Measurements from ENCODE around the gene MYO1D. TPM values are rescaled to one million over a fixed set of nuclear protein-coding genes. Genes with fewer than 3 reads are reported as not detected.
"Not testable (repeated sequence)": the region's sequence is repeated elsewhere in the genome, so short reads cannot be mapped to it uniquely, and the experiment has no call there.

The MYO1D gene
- total RNA-seq, 1 experiment from 2014 or later = 29.9 TPM

DNA sequence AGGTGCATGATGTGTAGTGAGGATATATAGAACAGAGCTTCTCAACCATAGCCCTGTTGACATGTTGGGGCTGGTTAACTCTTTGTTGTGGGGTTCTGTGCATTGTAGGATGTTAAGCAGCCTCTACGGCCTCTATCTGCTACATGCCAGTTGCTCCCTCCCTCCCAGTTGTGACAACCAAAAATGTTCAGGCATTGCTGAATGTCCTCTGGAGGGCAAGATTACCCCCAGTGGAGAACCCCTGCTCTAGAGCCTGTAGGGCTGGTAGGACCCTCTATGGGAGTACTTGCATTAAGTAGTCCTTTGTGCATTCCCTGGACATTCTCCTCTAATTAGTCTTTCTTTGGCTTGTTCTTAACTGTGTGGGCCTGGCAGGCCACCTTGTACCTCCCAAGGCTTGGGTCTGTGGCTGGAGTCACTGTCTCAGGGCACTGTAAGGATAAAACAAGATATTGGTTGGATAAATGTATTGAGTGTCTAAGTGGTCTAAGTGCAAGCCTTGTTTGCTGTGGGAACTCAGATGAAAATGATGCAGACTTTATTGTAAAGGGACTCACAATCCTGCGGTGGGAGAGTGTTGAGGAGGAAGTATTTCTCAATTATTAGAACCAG is 19.8 kb upstream of the MYO1D start:
- Mint-ChIP-seq H3K27me3 (ENCODE audit: low read depth) (peaks cover 5% of the 10 kb centered on the region; the same call in 1 of the 2 replicates), H3K4me3 (no peak overlapping the region), H3K4me1 (no peaks in the 10 kb centered on the region), H3K36me3 (peaks cover 7% of the 10 kb centered on the region), H3K9me3 (peaks cover 13% of the 10 kb centered on the region), H3K27ac (no peak overlapping the region)
- CTCF ChIA-PET = interaction anchor here (1.5 kb wide), 1 partner anchor 20 kb away, joined by 5 read pairs; the partner anchor contains the start of gene MYO1D
- POLR2A ChIA-PET = no interaction called here
- no peak for TF ChIP-seq TEAD4 (CRISPR knock-in tag; IDR thresholded peaks at IDR 0.05)
- TF ChIP-seq SOX15 (CRISPR knock-in tag; IDR thresholded peaks at IDR 0.05) = no peak
- TF ChIP-seq, protein P1, sequence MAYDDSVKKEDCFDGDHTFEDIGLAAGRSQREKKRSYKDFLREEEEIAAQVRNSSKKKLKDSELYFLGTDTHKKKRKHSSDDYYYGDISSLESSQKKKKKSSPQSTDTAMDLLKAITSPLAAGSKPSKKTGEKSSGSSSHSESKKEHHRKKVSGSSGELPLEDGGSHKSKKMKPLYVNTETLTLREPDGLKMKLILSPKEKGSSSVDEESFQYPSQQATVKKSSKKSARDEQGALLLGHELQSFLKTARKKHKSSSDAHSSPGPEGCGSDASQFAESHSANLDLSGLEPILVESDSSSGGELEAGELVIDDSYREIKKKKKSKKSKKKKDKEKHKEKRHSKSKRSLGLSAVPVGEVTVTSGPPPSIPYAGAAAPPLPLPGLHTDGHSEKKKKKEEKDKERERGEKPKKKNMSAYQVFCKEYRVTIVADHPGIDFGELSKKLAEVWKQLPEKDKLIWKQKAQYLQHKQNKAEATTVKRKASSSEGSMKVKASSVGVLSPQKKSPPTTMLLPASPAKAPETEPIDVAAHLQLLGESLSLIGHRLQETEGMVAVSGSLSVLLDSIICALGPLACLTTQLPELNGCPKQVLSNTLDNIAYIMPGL (CRISPR knock-in tag; IDR thresholded peaks at IDR 0.05) = no peak
- TF ChIP-seq PRRX2 (CRISPR knock-in tag; IDR thresholded peaks at IDR 0.05) = no peak
- DNase-seq (ENCODE audit: low spot score) (no peak), ATAC-seq (no peak)

DNA sequence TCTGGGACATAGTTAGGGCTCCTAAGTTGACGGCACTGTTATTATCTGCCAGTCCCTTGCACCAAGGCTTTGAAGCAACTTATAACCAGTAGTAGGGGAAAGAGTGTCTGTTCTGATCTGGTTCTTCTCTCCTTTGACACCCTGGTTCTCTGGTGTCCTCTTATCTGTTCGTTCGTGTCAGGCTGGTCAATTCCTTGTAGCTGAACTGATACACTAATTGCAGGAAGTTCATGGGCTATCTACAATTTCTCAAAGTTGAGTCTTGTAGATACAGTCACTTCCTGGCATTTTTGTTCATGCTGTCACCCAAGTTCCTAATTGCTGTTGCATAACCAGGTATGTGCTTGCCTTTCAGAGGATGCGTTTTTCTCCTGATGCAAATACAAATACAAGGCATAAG is 17.3 kb upstream of the MYO1D start:
- H3K27ac Mint-ChIP-seq = no peak overlapping the region
- DNase-seq (ENCODE audit: low spot score) (no peak), ATAC-seq (no peak)
- H3K9me3 Mint-ChIP-seq = peaks cover 8% of the 10 kb centered on the region
- peaks cover 4% of the 10 kb centered on the region; the same call in 1 of the 2 replicates for H3K36me3 Mint-ChIP-seq
- peaks cover 5% of the 10 kb centered on the region; the same call in 1 of the 2 replicates for H3K27me3 Mint-ChIP-seq (ENCODE audit: low read depth)
- POLR2A ChIA-PET = no interaction called here
- TF ChIP-seq USF2 (CRISPR knock-in tag; IDR thresholded peaks at IDR 0.05) = no peak
- no peak for TF ChIP-seq ELF4 (CRISPR knock-in tag; IDR thresholded peaks at IDR 0.05; ENCODE audit: low read depth)
- TF ChIP-seq FOXK1 (CRISPR knock-in tag; IDR thresholded peaks at IDR 0.05) = no peak
- TF ChIP-seq ZMAT4 (CRISPR knock-in tag; IDR thresholded peaks at IDR 0.05) = no peak
- TF ChIP-seq ZNF219 (CRISPR knock-in tag; IDR thresholded peaks at IDR 0.05; ENCODE audit: borderline replicate concordance) = no peak
- TF ChIP-seq ETV6 (CRISPR knock-in tag; IDR thresholded peaks at IDR 0.05) = no peak
- no peak for TF ChIP-seq CREM (CRISPR knock-in tag; IDR thresholded peaks at IDR 0.05)
- no peak for TF ChIP-seq NR1H2 (CRISPR knock-in tag; IDR thresholded peaks at IDR 0.05)
- no peak for TF ChIP-seq GABPB1 (CRISPR knock-in tag; IDR thresholded peaks at IDR 0.05)
- no peak for TF ChIP-seq NFYB (CRISPR knock-in tag; conservative IDR thresholded peaks at IDR 0.05; ENCODE audit: low read depth)
- TF ChIP-seq TP53 (CRISPR knock-in tag; IDR thresholded peaks at IDR 0.05) = no peak
- no peak for TF ChIP-seq OVOL2 (CRISPR knock-in tag; IDR thresholded peaks at IDR 0.05; ENCODE audit: borderline replicate concordance)
- TF ChIP-seq PRDM15 (CRISPR knock-in tag; IDR thresholded peaks at IDR 0.05) = no peak
- TF ChIP-seq KAT7 (CRISPR knock-in tag; IDR thresholded peaks at IDR 0.05; ENCODE audit: borderline replicate concordance) = no peak
- TF ChIP-seq, protein P2, sequence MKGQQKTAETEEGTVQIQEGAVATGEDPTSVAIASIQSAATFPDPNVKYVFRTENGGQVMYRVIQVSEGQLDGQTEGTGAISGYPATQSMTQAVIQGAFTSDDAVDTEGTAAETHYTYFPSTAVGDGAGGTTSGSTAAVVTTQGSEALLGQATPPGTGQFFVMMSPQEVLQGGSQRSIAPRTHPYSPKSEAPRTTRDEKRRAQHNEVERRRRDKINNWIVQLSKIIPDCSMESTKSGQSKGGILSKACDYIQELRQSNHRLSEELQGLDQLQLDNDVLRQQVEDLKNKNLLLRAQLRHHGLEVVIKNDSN (CRISPR knock-in tag; IDR thresholded peaks at IDR 0.05) = no peak
- no peak for TF ChIP-seq PRRX2 (CRISPR knock-in tag; IDR thresholded peaks at IDR 0.05)
- no peak for TF ChIP-seq SOX15 (CRISPR knock-in tag; IDR thresholded peaks at IDR 0.05)
- H3K4me3 Mint-ChIP-seq = no peak overlapping the region
- CTCF ChIA-PET = no interaction called here
- H3K4me1 Mint-ChIP-seq = no peaks in the 10 kb centered on the region

DNA sequence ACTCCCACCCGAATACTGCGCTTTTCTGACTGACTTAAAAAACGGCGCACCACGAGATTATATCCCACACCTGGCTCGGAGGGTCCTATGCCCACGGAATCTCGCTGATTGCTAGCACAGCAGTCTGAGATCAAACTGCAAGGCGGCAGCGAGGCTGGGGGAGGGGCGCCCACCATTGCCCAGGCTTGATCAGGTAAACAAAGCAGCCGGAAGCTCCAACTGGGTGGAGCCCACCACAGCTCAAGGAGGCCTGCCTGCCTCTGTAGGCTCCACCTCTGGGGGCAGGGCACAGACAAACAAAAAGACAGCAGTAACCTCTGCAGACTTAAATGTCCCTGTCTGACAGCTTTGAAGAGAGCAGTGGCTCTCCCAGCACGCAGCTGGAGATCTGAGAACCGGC is 10.5 kb upstream of the MYO1D start:
- H3K4me1 Mint-ChIP-seq; H3K4me3 Mint-ChIP-seq; H3K9me3 Mint-ChIP-seq; H3K36me3 Mint-ChIP-seq; POLR2A ChIA-PET; H3K27me3 Mint-ChIP-seq (ENCODE audit: low read depth); ATAC-seq; H3K27ac Mint-ChIP-seq: not testable (repeated sequence)
- CTCF ChIA-PET = interaction anchor here (2.7 kb wide), 1 partner anchor 11 kb away, joined by 19 read pairs; the partner anchor contains the start of gene MYO1D
- DNase-seq (ENCODE audit: low spot score) = peak; percentile 37

GRCh38 chr17:32886951-32887350 is 10.0 kb upstream of the MYO1D start:
- ATAC-seq; H3K27me3 Mint-ChIP-seq (ENCODE audit: low read depth); H3K4me1 Mint-ChIP-seq; POLR2A ChIA-PET; H3K36me3 Mint-ChIP-seq; H3K9me3 Mint-ChIP-seq; DNase-seq (ENCODE audit: low spot score): not testable (repeated sequence)
- CTCF ChIA-PET = interaction anchor here (2.0 to 2.7 kb wide), 2 partner anchors 10 to 104 kb away, joined by 4 to 19 read pairs; partner anchors contain the start of gene MYO1D
- peak overlapping the region; percentile 86 for H3K27ac Mint-ChIP-seq
- peak overlapping the region; percentile 36 for H3K4me3 Mint-ChIP-seq
